ENCODE measurements around the gene ANGPT4.

GRCh38 chr20:920311-920710, 4.2 kb upstream of the ANGPT4 start:
- no peak for TF ChIP-seq POLR2A (IDR thresholded peaks at IDR 0.05)
- TF ChIP-seq CTCF (IDR thresholded peaks at IDR 0.05), result no peak
